ENCODE data around the gene LHFPL5.
A peak's percentile ranks its signal among the peaks of the same experiment; 100 is the strongest.

LHFPL5 gene

DNA sequence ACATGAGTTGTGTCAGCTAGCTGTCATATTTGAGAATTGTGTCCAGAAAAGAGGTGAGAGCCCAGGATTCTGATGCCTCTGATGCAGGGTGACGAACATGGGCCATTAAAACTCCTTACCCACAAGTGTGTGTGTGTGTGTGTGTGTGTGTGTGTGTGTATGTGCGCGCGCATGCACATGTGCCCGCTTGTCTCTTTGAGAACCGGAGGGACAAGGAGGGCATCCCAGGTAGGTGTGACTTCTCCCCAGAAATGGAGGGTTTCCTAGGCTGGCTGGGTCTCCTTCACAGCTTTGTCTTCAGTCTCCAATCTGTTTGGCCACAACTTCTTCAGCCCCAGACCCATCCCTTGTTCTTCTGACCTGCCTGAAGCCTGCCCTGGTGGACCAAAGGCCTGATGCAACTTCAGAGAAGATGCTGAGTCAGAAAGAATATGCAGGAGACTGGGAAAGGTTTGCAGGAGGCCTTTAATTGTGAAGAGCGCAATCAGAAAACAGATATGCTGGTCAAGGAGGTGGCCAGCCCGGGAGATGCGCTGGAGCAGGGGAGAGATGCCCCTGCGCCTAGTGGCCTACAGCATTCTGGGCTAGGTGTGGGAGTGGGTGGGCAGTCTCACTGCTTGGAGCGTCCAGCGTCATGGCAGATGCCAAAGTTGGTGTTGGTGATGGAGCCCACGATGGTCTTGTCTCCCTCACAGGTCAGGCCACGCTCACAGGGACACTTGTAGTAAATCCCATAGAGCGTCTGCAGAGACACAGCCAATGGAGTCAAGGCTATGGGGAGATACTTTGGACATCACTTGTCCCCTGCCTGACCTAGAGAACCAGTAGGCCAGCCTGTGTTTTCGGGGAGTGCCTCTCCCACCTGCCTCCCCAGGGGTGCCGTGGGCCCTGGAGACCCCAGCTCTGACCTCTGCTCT lies 10.4 kb upstream of the LHFPL5 start:
- DNase-seq, result no peak

DNA sequence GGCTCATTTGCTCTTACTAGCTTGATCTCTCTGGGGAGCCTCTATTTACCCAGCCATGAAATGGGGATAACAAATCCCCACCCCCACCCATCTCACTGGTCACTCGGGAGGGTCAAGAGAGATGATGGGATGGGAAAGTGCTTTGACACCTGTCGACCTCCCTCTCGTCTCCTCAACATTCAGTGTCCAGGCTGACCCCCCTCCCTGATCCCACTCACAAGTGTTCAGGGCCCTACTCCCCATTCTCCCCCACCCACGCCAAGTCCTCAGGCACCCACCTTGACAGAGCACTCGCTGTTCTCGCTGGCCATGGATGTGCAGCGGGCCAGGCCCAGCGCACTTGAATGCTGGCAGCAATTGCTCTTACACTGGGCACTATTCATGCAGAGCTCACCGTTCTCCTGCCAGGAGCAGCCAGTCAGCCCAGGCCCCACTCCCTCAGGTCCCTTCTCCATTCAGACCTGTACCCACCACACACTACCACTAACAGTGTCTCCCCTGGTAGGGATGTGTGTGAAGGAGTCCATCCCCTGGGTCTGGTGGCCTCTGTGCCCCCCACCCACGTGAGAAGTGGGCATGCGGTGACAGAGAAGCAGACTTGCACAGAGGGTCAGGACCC lies 9.6 kb upstream of the LHFPL5 start:
- no peak for DNase-seq

GRCh38 chr6:35796236-35796635 lies 8.9 kb upstream of the LHFPL5 start:
- no peak for DNase-seq

DNA sequence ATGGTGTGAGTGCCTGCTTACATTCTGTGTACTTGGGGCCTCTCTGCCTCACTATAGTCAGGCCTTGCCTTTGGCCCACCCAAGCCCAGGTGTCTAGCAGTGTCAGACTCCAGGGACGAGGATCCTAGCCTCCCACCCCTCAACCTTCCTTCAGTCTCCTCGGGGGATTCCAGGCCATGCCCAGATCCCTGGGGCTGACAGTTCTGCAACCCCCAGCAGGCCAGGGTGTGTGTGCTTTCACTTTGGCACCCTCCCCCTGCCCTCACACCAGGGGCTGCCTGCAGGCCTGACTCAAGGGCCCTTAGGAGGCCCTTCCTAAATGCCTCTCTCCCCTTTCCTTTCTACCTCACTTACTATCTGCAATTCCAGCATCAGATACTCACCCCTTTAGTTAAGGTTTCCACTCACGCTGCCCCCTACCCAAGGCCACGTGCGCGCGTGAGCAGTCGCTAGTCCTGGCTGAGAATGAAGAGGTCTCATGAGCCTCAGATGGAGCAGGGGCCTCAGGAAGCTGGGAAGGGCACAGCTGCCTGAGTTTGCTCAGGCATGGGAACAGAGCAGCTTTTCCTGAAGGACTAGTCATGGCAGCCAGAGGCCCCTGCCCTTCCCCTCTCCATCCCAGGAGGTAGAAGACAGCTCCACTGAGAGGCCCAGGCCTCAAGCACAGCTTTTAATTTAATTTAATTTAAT lies 7.2 kb upstream of the LHFPL5 start:
- no peak for DNase-seq

GRCh38 chr6:35798706-35799105 lies 6.4 kb upstream of the LHFPL5 start:
- no peak for DNase-seq

- DNase-seq, result no peak
Measured at GRCh38 chr6:35801148-35801547, 4.0 kb upstream of the LHFPL5 start.

DNA sequence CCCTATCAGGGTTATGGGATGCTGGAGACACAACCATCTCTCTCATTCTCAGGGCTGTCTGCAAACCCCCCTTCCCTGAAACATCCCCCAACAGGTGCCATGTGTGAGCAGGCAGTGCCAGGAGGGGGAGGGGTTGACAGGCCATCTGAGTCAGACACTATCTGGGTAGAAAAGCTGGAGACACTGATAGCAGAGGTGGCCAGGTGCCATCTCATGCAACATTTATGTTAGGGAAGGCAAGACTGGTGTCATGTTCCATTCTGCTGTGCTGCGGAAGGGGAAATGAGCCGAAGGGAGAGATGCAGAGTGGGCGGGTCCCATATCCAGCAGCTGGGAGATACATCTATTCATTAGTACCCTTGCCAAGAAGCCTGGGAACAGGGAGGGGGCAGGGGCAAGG lies 3.5 kb downstream of the LHFPL5 start:
- DNase-seq, result no peak

DNA sequence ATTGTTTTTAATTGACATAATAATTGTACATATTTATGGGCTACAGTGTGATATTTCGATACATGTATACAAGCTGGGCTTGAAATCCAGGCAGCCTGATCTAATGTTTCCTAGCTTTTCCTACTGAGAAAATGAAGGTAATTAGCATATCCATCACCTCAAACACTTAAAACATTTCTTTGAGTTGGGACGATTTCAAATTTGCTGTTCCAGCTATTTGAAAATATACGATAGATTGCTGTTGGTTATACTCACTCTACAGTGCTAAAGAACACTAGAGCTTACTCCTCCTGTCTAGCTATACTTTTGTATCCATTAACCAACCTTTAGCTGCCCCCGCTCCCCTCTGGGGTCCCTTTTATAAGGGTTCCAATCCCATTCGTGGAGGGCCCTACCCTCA lies 4.7 kb downstream of the LHFPL5 start:
- no peak for DNase-seq

DNA sequence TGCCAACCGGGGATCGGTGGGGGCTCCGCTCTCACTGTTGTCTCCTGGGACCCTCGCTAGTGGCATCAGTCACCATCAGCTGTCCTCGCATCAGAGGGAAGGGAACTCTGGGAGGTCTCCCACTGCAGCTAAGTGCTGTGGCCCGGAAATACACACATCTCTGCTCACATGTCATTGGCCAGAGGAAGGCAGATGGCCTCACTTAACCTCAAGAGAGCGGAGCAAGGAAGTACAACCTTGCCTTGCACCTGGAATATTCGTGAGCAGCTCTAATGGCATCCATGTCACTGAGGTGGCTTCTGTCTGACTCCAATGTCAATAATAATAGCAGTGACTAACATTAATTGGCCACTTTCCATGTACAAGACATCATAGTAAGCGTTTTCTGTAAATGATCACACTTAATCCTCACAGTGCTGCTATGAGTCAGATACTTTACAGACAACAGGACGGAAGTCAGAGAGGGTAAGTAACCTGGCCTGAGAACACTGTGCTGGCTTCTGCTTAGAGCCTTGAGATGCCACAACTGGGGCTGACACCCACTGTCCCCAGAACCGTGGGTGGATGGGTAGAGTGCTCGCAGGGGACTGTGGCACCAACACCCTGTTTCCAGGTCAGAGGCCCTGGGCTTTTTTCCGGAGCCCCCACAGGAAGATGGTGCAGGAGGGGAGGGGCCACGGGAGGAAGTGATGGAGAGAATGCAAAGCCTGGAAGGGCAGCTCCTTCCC lies 6.0 kb downstream of the LHFPL5 start:
- DNase-seq, result peak in 2 of 3 donors; percentile 12 to 28

- no peak for DNase-seq
Measured at GRCh38 chr6:35811699-35811995, 6.5 kb downstream of the LHFPL5 start.

DNA sequence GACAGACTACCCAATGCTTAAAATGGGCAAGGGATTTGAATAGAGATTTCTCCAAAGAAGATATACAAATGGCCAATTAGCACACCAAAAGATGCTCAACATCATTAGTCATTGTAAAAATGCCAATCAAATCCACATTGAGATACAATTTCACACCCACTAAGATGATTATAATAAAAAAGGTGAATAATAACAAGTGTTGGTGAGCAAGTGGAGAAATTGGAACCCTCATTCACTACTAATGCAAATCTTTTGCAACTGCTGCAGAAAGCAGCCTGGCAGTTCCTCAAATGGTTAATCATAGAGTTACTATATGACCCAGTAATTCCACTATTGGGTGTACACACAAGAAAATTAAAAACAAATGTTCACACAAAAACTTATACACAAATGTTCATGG lies 12.4 kb downstream of the LHFPL5 start:
- no peak for DNase-seq

DNA sequence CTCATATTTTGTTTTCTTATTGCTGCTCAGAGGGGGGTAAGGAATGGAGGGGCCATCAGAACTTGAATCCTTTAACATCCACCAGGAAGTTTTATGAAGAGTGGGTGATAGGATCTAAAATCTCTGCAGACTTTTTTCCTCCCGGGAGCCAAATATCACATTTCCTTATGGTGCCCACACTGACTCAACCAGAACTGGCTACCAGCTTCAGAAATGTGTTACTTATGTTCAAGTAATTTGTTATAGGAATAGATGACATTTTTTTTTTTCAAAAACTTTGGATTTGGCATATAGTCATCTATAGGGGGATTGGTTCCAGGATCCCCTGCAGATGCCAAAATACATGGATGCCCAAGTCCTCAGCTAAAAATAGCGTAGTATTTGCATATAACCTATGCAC lies 18.4 kb downstream of the LHFPL5 start:
- DNase-seq, result no peak

GRCh38 chr6:35824552-35825192 lies 19.5 kb downstream of the LHFPL5 start:
- no peak for DNase-seq

DNA sequence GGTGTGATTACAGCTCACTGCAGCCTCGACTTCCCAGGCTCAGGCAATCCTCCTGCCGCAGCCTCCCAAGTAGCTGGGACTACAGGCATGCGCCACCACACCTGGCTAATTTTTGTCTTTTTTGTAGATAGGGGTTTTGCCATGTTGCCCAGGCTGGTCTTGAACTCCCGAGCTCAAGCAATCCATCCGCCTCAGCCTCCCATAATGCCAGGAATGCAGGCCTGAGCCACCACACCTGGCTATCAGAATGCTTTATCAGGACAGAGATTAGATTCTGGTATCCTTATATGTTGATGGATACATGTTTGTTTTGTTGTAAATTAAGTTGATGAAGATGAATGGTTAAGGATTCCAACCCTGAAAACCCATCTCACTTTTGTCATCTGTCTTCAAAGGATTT lies 24.2 kb downstream of the LHFPL5 start:
- no peak for DNase-seq

DNA sequence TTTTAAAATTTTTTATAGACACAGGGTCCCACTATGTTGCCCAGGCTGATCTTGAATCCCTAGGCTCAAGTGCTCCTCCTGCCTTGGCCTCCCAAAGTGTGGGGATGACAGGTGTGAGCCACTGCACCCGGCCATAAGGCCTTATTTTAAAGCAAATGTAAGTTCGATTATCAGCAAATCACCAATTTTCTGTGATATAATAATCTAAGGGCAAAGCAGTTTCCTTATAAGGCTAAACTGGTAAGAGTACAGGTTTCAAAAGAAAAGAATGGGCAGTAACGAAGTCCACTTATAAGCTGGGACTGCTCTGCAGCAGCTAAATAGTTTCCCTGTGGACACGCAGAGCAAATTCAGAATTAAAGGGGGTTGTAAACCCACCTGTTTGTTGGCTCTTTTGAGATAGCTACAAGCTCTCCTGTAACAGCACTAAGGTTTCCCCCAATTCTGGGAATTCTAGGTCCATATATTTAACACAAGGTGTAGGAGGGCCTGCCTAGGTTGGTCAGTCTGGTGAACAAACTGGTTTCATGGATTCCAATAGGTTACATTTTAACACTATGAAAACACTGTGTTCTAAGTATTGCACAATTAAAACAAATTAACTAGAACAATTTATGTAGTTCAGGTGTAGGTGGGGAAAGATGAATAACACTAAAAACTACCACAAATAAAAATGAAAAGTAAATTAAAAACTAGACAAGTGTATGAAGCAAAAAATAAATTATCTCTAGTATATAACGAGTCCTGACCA lies 26.3 kb downstream of the LHFPL5 start:
- DNase-seq, result no peak

GRCh38 chr6:35833536-35833935 lies 28.4 kb downstream of the LHFPL5 start:
- DNase-seq, result peak; percentile 6 to 26 (median 22)

DNA sequence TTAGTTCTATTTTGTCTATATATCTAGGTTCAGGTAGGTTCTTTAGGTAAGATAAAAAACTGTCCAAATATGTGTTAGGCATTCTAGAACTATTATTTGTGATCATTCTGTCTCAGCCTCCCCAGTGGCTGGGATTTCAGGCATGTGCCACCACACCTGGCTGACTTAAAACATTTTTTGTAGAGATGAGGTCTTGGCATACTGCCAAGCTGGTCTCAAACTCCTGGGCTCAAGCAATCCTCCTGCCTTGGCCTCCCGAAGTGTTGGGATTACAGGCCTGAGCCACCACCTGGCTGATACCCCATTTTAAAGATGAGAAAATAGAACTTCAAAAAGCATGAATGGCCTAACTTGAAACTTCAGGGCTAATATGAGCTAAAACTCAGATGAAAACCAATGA lies 33.9 kb downstream of the LHFPL5 start:
- no peak for DNase-seq

DNA sequence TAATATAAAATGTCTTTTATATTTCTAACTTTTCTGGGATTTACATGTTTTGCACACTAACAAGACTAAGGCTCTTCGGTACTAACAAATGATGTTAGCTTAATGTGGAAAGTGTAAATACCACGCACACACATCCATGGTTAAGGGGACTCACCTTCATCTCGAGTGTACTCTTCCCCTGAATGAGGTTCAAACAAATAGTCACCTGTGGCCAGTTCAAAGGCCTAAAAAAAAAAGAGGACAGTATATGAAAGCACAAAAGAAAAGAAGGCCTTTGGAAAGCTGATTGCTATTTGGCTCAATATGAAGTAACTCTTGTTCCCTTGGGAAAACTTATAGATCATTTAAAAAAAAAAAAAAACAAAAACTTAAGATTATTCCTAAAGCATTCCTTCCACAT lies 37.2 kb downstream of the LHFPL5 start:
- DNase-seq, result no peak

GRCh38 chr6:35844290-35844689 lies 39.1 kb downstream of the LHFPL5 start:
- no peak for DNase-seq

GRCh38 chr6:35850208-35850607 lies 45.1 kb downstream of the LHFPL5 start:
- peak; percentile 24 to 43 (median 27) for DNase-seq

DNA sequence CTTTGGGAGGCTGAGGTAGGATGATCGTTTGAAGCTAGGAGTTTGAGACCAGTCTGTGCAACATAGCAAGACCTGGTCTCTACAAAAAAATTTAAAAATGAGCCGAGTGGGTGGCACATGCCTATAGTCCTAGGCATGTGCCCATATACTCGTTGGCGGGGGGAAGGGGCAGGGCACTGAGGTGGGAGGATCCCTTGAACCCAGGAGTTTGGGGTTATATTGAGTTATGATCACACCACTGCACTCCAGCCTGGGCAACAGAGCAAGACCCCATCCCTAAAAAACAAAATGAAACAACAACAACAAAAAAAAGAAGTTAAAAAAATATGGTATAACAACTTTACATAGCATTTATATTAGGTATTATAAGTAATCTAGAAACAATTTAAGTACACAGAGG lies 47.8 kb downstream of the LHFPL5 start:
- no peak for DNase-seq

GRCh38 chr6:35856250-35856649 lies 51.1 kb downstream of the LHFPL5 start:
- DNase-seq, result no peak

All from suppressor macrophage treated with lipopolysaccharide for 1 hour (primary cell).